HG03095 (cell line): ENCODE measurements around the gene SMIM10L1.

Experiments
- ATAC-seq: cut with Tn5 transposase; IDR thresholded peaks from one replicate; pipeline ENCODE4 v1.9.1; 2021; ENCODE audit warnings: moderate library complexity; ENCODE audit not compliant: unreplicated experiment

The SMIM10L1 gene

DNA sequence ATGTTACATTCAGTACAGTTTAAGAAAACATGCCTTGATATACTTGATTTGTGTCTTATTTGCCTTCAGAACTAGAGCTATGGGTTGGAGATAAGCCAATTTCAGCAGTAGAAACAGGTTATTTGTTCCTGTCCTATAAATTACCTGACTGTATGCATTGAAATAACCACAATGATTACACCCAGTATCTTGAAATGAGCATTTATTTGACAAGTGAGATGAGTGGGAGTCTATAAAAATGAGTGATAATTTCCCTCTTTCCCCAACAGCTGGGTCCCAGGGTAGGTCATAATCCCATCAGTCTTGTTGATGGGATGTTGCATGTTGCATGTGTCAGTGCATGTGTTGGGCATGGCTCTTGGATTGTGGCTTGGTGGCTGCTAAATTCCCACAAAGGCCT lies 12.0 kb downstream of the SMIM10L1 start:
- ATAC-seq: no peak

- no peak for ATAC-seq
Measured at GRCh38 chr12:11186837-11187236, 15.8 kb downstream of the SMIM10L1 start, which contains the start of gene TAS2R42. Gene TAS2R42 (minus strand): TSS chr12:11186937. CDS start chr12:11186937, 0 bp downstream.

DNA sequence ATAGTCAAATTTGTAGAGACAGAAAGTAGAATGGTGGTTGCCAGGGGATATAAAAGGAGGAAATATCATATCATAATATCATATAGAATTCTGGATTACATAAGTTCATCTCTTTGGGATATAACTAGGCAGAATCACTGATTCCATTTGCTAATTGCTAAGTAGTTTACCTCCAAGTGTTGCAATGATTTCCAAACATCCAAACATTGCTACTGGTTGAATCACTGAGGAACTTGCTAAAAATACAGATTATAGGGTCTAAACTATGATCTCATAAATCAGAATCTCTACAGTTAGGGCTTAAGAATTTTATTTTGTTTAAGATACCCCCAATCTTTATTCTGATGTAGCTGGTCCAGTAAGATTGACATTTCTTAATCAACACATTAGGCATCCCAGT lies 31.8 kb downstream of the SMIM10L1 start:
- no peak for ATAC-seq

DNA sequence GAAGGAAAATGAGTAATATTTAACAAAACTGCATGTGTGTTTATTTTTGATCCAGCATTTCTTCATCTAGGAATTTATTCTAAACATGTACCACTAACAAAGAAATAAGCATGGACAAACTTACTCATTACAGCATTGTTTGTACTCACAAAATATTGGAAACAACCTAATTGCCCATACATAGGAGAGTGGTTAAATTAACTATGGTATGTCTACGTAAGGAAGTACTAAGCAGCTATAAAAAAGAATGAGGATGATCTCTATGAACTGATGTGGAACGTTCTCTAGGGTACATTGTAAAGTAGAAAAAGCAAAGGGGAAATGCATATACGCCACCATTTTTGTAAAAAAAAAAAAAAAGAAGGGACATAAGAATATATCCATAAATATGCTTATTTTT lies 33.2 kb downstream of the SMIM10L1 start:
- ATAC-seq: no peak

GRCh38 chr12:11209113-11209512 lies 38.1 kb downstream of the SMIM10L1 start:
- no peak for ATAC-seq
